ENCODE measurements around the gene FIG4. TPM values are rescaled to one million over a fixed set of nuclear protein-coding genes. Genes with fewer than 3 reads are reported as not detected.
"Not testable (repeated sequence)": the region's sequence is repeated elsewhere in the genome, so short reads cannot be mapped to it uniquely, and the experiment has no call there.

The FIG4 gene
- total and polyA plus RNA-seq, 2 experiments from 2014 or later: 8.0 to 10.9 TPM

DNA sequence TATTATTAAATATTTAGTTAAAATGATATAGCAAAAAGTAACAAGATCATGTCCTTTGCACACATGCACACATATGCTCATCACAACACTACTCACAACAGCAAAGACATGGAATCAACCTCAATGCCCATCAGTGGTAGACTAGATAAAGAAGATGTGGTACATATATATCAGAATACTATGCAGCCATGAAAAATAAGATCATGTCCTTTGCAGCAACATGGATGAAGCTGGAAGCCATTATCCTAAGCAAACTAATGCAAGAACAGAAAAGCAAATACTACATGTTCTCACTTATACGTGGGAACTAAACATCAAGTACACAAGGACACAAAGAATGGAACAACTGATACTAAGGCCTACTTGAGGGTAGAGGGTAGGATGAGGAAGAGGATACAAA, 14.4 kb upstream of the FIG4 start:
- Histone ChIP-seq H3K36me3 (replicated peaks; ENCODE audit: insufficient read depth, low read depth) (no peaks in the 10 kb centered on the region), H3K4me1 (ENCODE audit: insufficient read depth) (peaks cover 11% of the 10 kb centered on the region), H2AFZ (no peak overlapping the region), H4K20me1 (ENCODE audit: insufficient read depth, poor library complexity, severe bottlenecking) (no peaks in the 10 kb centered on the region), H3K9me2 (replicated peaks; ENCODE audit: insufficient read depth) (no peaks in the 10 kb centered on the region), H3K4me2 (no peak overlapping the region), H3K9me3 (ENCODE audit: low read depth) (no peaks in the 10 kb centered on the region), H3K27ac (no peak overlapping the region), H3K27me3 (no peaks in the 10 kb centered on the region), H3K79me2 (peaks cover 2% of the 10 kb centered on the region), H3K4me3 (no peak overlapping the region)
- WGBS (ENCODE audit: low lambda C conversion rate, missing lambda C conversion rate): 89% methylated on average over 1 of the region's 1 CpG
- TF ChIP-seq EZH2 (IDR thresholded peaks at IDR 0.05; ENCODE audit: borderline replicate concordance): no peak
- TF ChIP-seq, protein P1, sequence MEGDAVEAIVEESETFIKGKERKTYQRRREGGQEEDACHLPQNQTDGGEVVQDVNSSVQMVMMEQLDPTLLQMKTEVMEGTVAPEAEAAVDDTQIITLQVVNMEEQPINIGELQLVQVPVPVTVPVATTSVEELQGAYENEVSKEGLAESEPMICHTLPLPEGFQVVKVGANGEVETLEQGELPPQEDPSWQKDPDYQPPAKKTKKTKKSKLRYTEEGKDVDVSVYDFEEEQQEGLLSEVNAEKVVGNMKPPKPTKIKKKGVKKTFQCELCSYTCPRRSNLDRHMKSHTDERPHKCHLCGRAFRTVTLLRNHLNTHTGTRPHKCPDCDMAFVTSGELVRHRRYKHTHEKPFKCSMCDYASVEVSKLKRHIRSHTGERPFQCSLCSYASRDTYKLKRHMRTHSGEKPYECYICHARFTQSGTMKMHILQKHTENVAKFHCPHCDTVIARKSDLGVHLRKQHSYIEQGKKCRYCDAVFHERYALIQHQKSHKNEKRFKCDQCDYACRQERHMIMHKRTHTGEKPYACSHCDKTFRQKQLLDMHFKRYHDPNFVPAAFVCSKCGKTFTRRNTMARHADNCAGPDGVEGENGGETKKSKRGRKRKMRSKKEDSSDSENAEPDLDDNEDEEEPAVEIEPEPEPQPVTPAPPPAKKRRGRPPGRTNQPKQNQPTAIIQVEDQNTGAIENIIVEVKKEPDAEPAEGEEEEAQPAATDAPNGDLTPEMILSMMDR (IDR thresholded peaks at IDR 0.05; ENCODE audit: poor library complexity): no peak
- no peak for DNase-seq (ENCODE audit: low spot score)

GRCh38 chr6:109678240-109678639, 12.9 kb upstream of the FIG4 start:
- peak overlapping the region; percentile 74 for H3K4me2 ChIP-seq
- DNase-seq (ENCODE audit: low spot score): no peak
- 79% methylated on average over 4 of the region's 4 CpGs for WGBS (ENCODE audit: low lambda C conversion rate, missing lambda C conversion rate)
- TF ChIP-seq EZH2 (IDR thresholded peaks at IDR 0.05; ENCODE audit: borderline replicate concordance) (no peak), EZH2phosphoT487 (IDR thresholded peaks at IDR 0.05; ENCODE audit: low read depth, severe bottlenecking, unreplicated experiment) (no peak)
- TF ChIP-seq, protein P1 (IDR thresholded peaks at IDR 0.05; ENCODE audit: poor library complexity): no peak
- no peak overlapping the region for H3K27ac ChIP-seq
- H3K27me3 ChIP-seq: no peaks in the 10 kb centered on the region
- H3K9me3 ChIP-seq (ENCODE audit: low read depth): no peaks in the 10 kb centered on the region
- no peaks in the 10 kb centered on the region for H4K20me1 ChIP-seq (ENCODE audit: insufficient read depth, poor library complexity, severe bottlenecking)
- H3K4me3 ChIP-seq: no peak overlapping the region
- no peak overlapping the region for H2AFZ ChIP-seq
- H3K36me3 ChIP-seq (replicated peaks; ENCODE audit: insufficient read depth, low read depth): no peaks in the 10 kb centered on the region
- H3K4me1 ChIP-seq (ENCODE audit: insufficient read depth): peaks cover 11% of the 10 kb centered on the region
- H3K9me2 ChIP-seq (replicated peaks; ENCODE audit: insufficient read depth): no peaks in the 10 kb centered on the region
- peaks cover 2% of the 10 kb centered on the region for H3K79me2 ChIP-seq

DNA sequence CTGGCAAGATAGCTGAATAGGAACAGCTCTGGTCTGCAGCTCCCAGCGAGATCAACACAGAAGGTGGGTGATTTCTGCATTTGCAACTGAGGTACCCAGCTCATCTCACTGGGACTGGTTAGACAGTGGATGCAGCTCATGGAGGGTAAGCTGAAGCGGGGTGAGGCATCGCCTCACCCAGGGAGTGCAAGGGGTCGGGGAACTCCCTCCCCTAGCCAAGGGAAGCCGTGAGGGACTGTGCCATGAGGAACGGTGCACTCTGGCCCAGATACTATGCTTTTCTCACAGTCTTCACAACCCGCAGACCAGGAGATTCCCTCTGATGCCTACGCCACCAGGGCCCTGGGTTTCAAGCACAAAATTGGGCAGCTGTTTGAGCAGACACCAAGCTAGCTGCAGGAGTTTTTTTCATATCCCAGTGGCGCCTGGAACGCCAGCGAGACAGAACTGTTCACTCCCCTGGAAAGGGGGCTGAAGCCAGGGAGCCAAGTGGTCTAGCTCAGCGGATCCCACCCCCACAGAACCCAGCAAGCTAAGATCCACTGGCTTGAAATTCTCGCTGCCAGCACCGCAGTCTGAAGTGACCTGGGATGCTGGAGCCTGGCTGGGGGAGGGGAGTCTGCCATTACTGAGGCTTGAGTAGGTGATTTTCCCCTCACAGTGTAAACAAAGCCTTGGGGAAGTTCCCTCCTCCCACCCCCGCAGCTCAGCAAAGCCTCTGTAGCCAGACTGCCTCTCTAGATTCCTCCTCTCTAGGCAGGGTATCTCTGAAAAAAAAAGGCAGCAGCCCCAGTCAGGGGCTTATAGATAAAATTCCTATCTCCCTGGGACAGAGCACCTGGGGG, 12.2 kb upstream of the FIG4 start:
- 27% methylated on average over 15 of the region's 15 CpGs for WGBS (ENCODE audit: low lambda C conversion rate, missing lambda C conversion rate)
- not testable (repeated sequence) for H4K20me1 ChIP-seq (ENCODE audit: insufficient read depth, poor library complexity, severe bottlenecking); H3K27me3 ChIP-seq; H3K9me2 ChIP-seq (replicated peaks; ENCODE audit: insufficient read depth); H3K79me2 ChIP-seq; H3K36me3 ChIP-seq (replicated peaks; ENCODE audit: insufficient read depth, low read depth); H3K9me3 ChIP-seq (ENCODE audit: low read depth); H3K4me3 ChIP-seq
- Histone ChIP-seq H3K4me2 (peak overlapping the region; percentile 74), H3K4me1 (ENCODE audit: insufficient read depth) (peaks cover 11% of the 10 kb centered on the region), H3K27ac (peak overlapping the region; percentile 67), H2AFZ (peak overlapping the region; percentile 52)
- DNase-seq (ENCODE audit: low spot score): peak; percentile 68

DNA sequence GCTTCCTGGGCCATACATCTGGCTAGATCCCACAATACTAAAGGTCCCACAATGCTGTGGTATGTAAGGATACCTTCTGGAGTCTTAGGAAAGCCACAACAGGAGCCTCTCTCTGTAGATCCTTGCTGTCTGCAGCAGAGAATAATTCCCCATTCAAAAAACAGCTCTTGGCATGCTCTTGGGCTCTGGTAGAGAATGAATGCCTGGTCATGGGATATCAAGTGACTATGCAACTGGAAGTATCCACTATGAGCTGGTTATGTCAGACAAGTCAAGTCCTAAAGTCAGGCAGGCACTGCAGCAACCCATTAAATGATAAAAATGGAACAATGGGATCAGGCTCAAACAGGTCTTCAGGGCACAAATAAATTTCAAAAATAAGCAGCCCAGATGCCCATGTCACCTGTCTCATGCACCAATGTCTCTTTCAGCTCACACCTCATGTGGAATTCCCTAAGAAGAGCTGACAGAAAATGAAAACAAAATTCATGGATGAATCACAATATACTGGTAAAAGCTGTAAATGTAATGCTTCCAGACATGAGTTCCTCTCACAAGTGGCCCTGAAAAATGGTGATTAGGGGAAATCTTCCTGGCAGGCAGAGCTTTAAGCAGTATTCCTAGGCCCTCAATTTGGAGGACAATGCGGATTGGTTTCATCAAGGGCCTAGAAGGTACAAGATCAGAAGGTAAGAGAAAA, 4.4 kb upstream of the FIG4 start:
- Histone ChIP-seq H3K4me1 (ENCODE audit: insufficient read depth) (peaks cover 2% of the 10 kb centered on the region), H3K9me2 (replicated peaks; ENCODE audit: insufficient read depth) (no peaks in the 10 kb centered on the region), H3K4me2 (no peak overlapping the region), H3K36me3 (replicated peaks; ENCODE audit: insufficient read depth, low read depth) (no peaks in the 10 kb centered on the region), H3K79me2 (peaks cover under 1% of the 10 kb centered on the region), H3K27ac (no peak overlapping the region), H3K9me3 (ENCODE audit: low read depth) (no peaks in the 10 kb centered on the region), H3K4me3 (no peak overlapping the region), H3K27me3 (no peaks in the 10 kb centered on the region), H4K20me1 (ENCODE audit: insufficient read depth, poor library complexity, severe bottlenecking) (no peaks in the 10 kb centered on the region), H2AFZ (no peak overlapping the region)
- no peak for DNase-seq (ENCODE audit: low spot score)
- 86% methylated on average over 1 of the region's 1 CpG for WGBS (ENCODE audit: low lambda C conversion rate, missing lambda C conversion rate)
- TF ChIP-seq EZH2phosphoT487 (IDR thresholded peaks at IDR 0.05; ENCODE audit: low read depth, severe bottlenecking, unreplicated experiment) (no peak), EZH2 (IDR thresholded peaks at IDR 0.05; ENCODE audit: borderline replicate concordance) (no peak)
- TF ChIP-seq, protein P1 (IDR thresholded peaks at IDR 0.05; ENCODE audit: poor library complexity): no peak
